ENCODE measurements around the gene GJB2.

GJB2 gene

DNA sequence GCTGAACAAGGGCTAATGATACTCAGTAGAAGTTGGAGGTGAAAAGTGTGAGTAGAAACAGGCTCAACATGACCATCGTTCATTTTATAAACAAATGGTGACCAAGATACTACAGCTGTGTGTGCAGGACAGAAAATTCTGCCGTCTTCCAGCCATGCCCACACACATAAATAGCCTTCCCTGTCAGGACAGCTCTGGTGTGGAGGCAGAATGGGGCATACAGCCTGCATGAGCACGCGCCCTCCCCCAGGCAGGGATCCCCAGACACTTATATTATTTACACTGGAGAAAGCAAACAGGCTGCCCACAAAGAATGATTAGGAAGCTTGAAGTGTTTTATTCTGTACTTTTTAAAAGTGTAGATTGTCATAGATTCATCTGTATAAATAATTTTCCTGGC, 52.3 kb downstream of the GJB2 start:
- DNase-seq, result no peak

DNA sequence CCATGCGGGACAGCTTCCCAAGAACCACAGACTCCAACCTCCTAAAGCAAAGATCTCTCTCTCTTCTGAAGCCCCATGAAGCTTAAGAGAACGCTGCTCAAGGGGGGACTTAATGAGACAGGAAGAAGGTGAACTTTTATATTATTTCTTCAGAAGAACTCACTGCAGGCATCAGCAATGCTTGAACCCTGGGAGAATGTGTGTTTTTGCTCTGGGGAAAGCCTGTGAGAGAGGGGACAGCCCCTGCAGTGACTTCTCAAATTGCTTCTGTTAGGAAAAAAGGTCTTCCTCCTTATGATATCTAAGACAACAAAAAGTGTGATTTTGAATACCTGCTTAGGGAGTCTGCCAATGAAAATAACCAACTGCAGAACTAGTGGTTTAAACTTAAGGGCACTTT, 54.9 kb downstream of the GJB2 start:
- no peak for DNase-seq

Measured in NCI-H345 (cell line).